Muscle layer of colon (tissue), 2 donors: ENCODE data around the gene SEC14L5.

Experiments used
- H3K27ac ChIP-seq: one replicate; pipeline ENCODE4 v1.7.0; 2013; ENCODE audit warnings: low read depth, mild to moderate bottlenecking, low read length, moderate library complexity
- H3K27me3 ChIP-seq, 2 donors: one replicate each; pipeline ENCODE4 v1.7.0; 2013; ENCODE audit warnings: low read length in 2 of 2, mild to moderate bottlenecking in 2 of 2; ENCODE audit not compliant: insufficient read depth in 2 of 2, control insufficient read depth in 1 of 2
- H3K36me3 ChIP-seq: one replicate; pipeline ENCODE4 v1.7.0; 2013; ENCODE audit warnings: mild to moderate bottlenecking, low read length; ENCODE audit not compliant: insufficient read depth
- H3K4me1 ChIP-seq: one replicate; pipeline ENCODE4 v1.7.0; 2013; ENCODE audit warnings: mild to moderate bottlenecking, low read length; ENCODE audit not compliant: insufficient read depth
- H3K4me3 ChIP-seq, 2 donors: one replicate each; pipeline ENCODE4 v1.7.0; 2013; ENCODE audit warnings: low read length in 2 of 2, low read depth in 1 of 2, mild to moderate bottlenecking in 1 of 2, moderate library complexity in 1 of 2
- H3K9ac ChIP-seq: one replicate; pipeline ENCODE4 v1.7.0; 2013; ENCODE audit warnings: low read length
- H3K9me3 ChIP-seq: one replicate; pipeline ENCODE4 v1.7.0; 2013; ENCODE audit warnings: mild to moderate bottlenecking, low read length
- donor health status: abdominal sarcoma.
- donor health status: Adenocarcinoma of cecum.

SEC14L5 gene

GRCh38 chr16:5007256-5007655 lies 49.1 kb downstream of the SEC14L5 start:
- no peaks in the 10 kb centered on the region for H3K9me3 ChIP-seq
- H3K4me3 ChIP-seq: no peak overlapping the region
- H3K36me3 ChIP-seq: no peaks in the 10 kb centered on the region
- H3K27me3 ChIP-seq: peaks cover 0 to 3% of the 10 kb centered on the region in 2 donors
- no peak overlapping the region for H3K27ac ChIP-seq
- no peak overlapping the region for H3K9ac ChIP-seq
- H3K4me1 ChIP-seq: no peaks in the 10 kb centered on the region

- Histone ChIP-seq H3K9ac (no peak overlapping the region), H3K36me3 (no peaks in the 10 kb centered on the region), H3K9me3 (no peaks in the 10 kb centered on the region), H3K27ac (no peak overlapping the region), H3K4me1 (no peaks in the 10 kb centered on the region), H3K27me3 (peaks cover 0 to 3% of the 10 kb centered on the region in 2 donors), H3K4me3 (no peak overlapping the region)
These were observed 50.2 kb downstream of the SEC14L5 start for GRCh38 chr16:5008311-5008731.

- peaks cover 0 to 3% of the 10 kb centered on the region in 2 donors for H3K27me3 ChIP-seq
- no peak overlapping the region for H3K4me3 ChIP-seq
- H3K4me1 ChIP-seq: no peaks in the 10 kb centered on the region
- no peaks in the 10 kb centered on the region for H3K36me3 ChIP-seq
- no peaks in the 10 kb centered on the region for H3K9me3 ChIP-seq
- H3K9ac ChIP-seq: no peak overlapping the region
- no peak overlapping the region for H3K27ac ChIP-seq
These were observed 52.6 kb downstream of the SEC14L5 start for GRCh38 chr16:5010576-5011329.

- Histone ChIP-seq H3K36me3 (no peaks in the 10 kb centered on the region), H3K9ac (no peak overlapping the region)
These were observed 53.5 kb downstream of the SEC14L5 start for GRCh38 chr16:5011637-5012036.

GRCh38 chr16:5012887-5013286 lies 54.8 kb downstream of the SEC14L5 start:
- Histone ChIP-seq H3K27ac (no peak overlapping the region), H3K36me3 (no peaks in the 10 kb centered on the region), H3K4me3 (no peak overlapping the region), H3K27me3 (peaks cover 0 to 3% of the 10 kb centered on the region in 2 donors), H3K9me3 (no peaks in the 10 kb centered on the region), H3K4me1 (no peaks in the 10 kb centered on the region), H3K9ac (no peak overlapping the region)

More at GRCh38 chr16:5011637-5012036, 53.5 kb downstream of the SEC14L5 start:
- peaks cover 0 to 3% of the 10 kb centered on the region in 2 donors for H3K27me3 ChIP-seq
- no peak overlapping the region for H3K27ac ChIP-seq
- H3K4me1 ChIP-seq: no peaks in the 10 kb centered on the region
- no peaks in the 10 kb centered on the region for H3K9me3 ChIP-seq
- H3K4me3 ChIP-seq: no peak overlapping the region

GRCh38 chr16:5015351-5015750 lies 57.2 kb downstream of the SEC14L5 start:
- H3K4me3 ChIP-seq: no peak overlapping the region
- H3K4me1 ChIP-seq: no peaks in the 10 kb centered on the region
- H3K36me3 ChIP-seq: no peaks in the 10 kb centered on the region
- no peak overlapping the region for H3K27ac ChIP-seq
- H3K9ac ChIP-seq: no peak overlapping the region
- H3K27me3 ChIP-seq: no peaks in the 10 kb centered on the region
- H3K9me3 ChIP-seq: no peaks in the 10 kb centered on the region

- Histone ChIP-seq H3K36me3 (no peaks in the 10 kb centered on the region), H3K9ac (no peak overlapping the region)
These were observed 57.8 kb downstream of the SEC14L5 start for GRCh38 chr16:5015887-5016286.

GRCh38 chr16:5016967-5017677 lies 59.0 kb downstream of the SEC14L5 start:
- no peaks in the 10 kb centered on the region for H3K27me3 ChIP-seq
- no peak overlapping the region for H3K27ac ChIP-seq
- no peaks in the 10 kb centered on the region for H3K36me3 ChIP-seq
- no peaks in the 10 kb centered on the region for H3K9me3 ChIP-seq
- H3K9ac ChIP-seq: no peak overlapping the region
- no peaks in the 10 kb centered on the region for H3K4me1 ChIP-seq
- no peak overlapping the region for H3K4me3 ChIP-seq

More at GRCh38 chr16:5015887-5016286, 57.8 kb downstream of the SEC14L5 start:
- H3K9me3 ChIP-seq: no peaks in the 10 kb centered on the region
- H3K4me1 ChIP-seq: no peaks in the 10 kb centered on the region
- no peaks in the 10 kb centered on the region for H3K27me3 ChIP-seq
- no peak overlapping the region for H3K4me3 ChIP-seq
- H3K27ac ChIP-seq: no peak overlapping the region

GRCh38 chr16:5017678-5017969 lies 59.5 kb downstream of the SEC14L5 start:
- H3K36me3 ChIP-seq: no peaks in the 10 kb centered on the region
- H3K27ac ChIP-seq: no peak overlapping the region
- H3K9me3 ChIP-seq: no peaks in the 10 kb centered on the region
- no peak overlapping the region for H3K9ac ChIP-seq
- H3K4me3 ChIP-seq: no peak overlapping the region
- H3K27me3 ChIP-seq: no peaks in the 10 kb centered on the region
- no peaks in the 10 kb centered on the region for H3K4me1 ChIP-seq

- Histone ChIP-seq H3K9me3 (no peaks in the 10 kb centered on the region), H3K27me3 (no peaks in the 10 kb centered on the region), H3K9ac (no peak overlapping the region), H3K4me1 (no peaks in the 10 kb centered on the region), H3K36me3 (no peaks in the 10 kb centered on the region), H3K27ac (no peak overlapping the region), H3K4me3 (no peak overlapping the region)
These were observed 60.7 kb downstream of the SEC14L5 start for GRCh38 chr16:5018793-5019192.

- Histone ChIP-seq H3K9me3 (no peaks in the 10 kb centered on the region), H3K27ac (no peak overlapping the region), H3K4me3 (no peak overlapping the region), H3K4me1 (no peaks in the 10 kb centered on the region), H3K9ac (no peak overlapping the region), H3K36me3 (no peaks in the 10 kb centered on the region), H3K27me3 (no peaks in the 10 kb centered on the region)
These were observed 61.6 kb downstream of the SEC14L5 start for GRCh38 chr16:5019775-5020174.

GRCh38 chr16:5020551-5020950 lies 62.4 kb downstream of the SEC14L5 start:
- Histone ChIP-seq H3K27me3 (no peaks in the 10 kb centered on the region), H3K9me3 (no peaks in the 10 kb centered on the region), H3K4me3 (no peak overlapping the region), H3K36me3 (no peaks in the 10 kb centered on the region), H3K4me1 (no peaks in the 10 kb centered on the region), H3K9ac (no peak overlapping the region), H3K27ac (no peak overlapping the region)
